ENCODE data around the gene CLDN2. TPM values are rescaled to one million over a fixed set of nuclear protein-coding genes. Genes with fewer than 3 reads are reported as not detected.
"Not testable (repeated sequence)": the region's sequence is repeated elsewhere in the genome, so short reads cannot be mapped to it uniquely, and the experiment has no call there.

CLDN2 gene
- polyA plus RNA-seq, 1 donor from 2014 or later = not detected

- not testable (repeated sequence) for H3K36me3 Mint-ChIP-seq, H3K4me3 Mint-ChIP-seq, H3K9me3 Mint-ChIP-seq
Measured at GRCh38 chrX:106966547-106966946, 46.3 kb downstream of the CLDN2 start.

GRCh38 chrX:106972896-106973295 lies 52.7 kb downstream of the CLDN2 start:
- Mint-ChIP-seq H3K27ac (no peak overlapping the region), H3K36me3 (peaks cover 4% of the 10 kb centered on the region), H3K9me3 (peaks cover 0 to 2% (median 0%) of the 10 kb centered on the region in 3 donors), H3K4me3 (no peak overlapping the region), H3K4me1 (no peaks in the 10 kb centered on the region), H3K27me3 (peaks cover under 1% of the 10 kb centered on the region)

More at GRCh38 chrX:106966547-106966946, 46.3 kb downstream of the CLDN2 start:
- H3K4me1 Mint-ChIP-seq, H3K27ac Mint-ChIP-seq, H3K27me3 Mint-ChIP-seq: not testable (repeated sequence)

- no peaks in the 10 kb centered on the region for H3K4me1 Mint-ChIP-seq
- H3K27ac Mint-ChIP-seq = no peak overlapping the region
- peaks cover 0 to 2% (median 0%) of the 10 kb centered on the region in 3 donors for H3K9me3 Mint-ChIP-seq
- H3K4me3 Mint-ChIP-seq = no peak overlapping the region
- H3K36me3 Mint-ChIP-seq = peaks cover 3% of the 10 kb centered on the region
- peaks cover 2% of the 10 kb centered on the region for H3K27me3 Mint-ChIP-seq
Measured at GRCh38 chrX:106973433-106974149, 53.4 kb downstream of the CLDN2 start.

GRCh38 chrX:106976416-106976815 lies 56.2 kb downstream of the CLDN2 start:
- Mint-ChIP-seq H3K36me3 (peaks cover 3% of the 10 kb centered on the region), H3K27ac (no peak overlapping the region), H3K4me3 (no peak overlapping the region), H3K9me3 (peaks cover 0 to 2% (median 0%) of the 10 kb centered on the region in 3 donors), H3K4me1 (no peaks in the 10 kb centered on the region), H3K27me3 (peaks cover 2% of the 10 kb centered on the region)

Other genes with a start within 250 kb of the CLDN2 start
- gene RNF128, start 193.7 kb upstream of the CLDN2 start, polyA plus RNA-seq = not detected
- 0.51 TPM for gene TBC1D8B, start 117.7 kb upstream of the CLDN2 start, polyA plus RNA-seq
- not detected for gene RIPPLY1, start 17.1 kb upstream of the CLDN2 start, polyA plus RNA-seq
- 4.2 TPM for gene MORC4, start 79.8 kb downstream of the CLDN2 start, polyA plus RNA-seq
- gene RBM41, start 198.4 kb downstream of the CLDN2 start, polyA plus RNA-seq = 22.6 TPM

Measured in IgD-negative memory B cell (primary cell).